ENCODE measurements around the gene STRADB.

GRCh38 chr2:201470821-201471731 is 19.5 kb downstream of the STRADB start:
- TF ChIP-seq CTCF (IDR thresholded peaks at IDR 0.05 in 4 of 5, conservative IDR thresholded peaks at IDR 0.05 in 1 of 5), result no peak
- TF ChIP-seq POLR2A (IDR thresholded peaks at IDR 0.05), result no peak

Data from gastrocnemius medialis (tissue), 4 donors.